ENCODE measurements around the gene MGAT4B. TPM values are rescaled to one million over a fixed set of nuclear protein-coding genes. Genes with fewer than 3 reads are reported as not detected.

The MGAT4B gene
- total RNA-seq, 1 donor from 2014 or later: 95.5 TPM

GRCh38 chr5:179764056-179764455, 42.6 kb downstream of the MGAT4B start:
- TF ChIP-seq CTCF (IDR thresholded peaks at IDR 0.05) (no peak), POLR2AphosphoS5 (IDR thresholded peaks at IDR 0.05; ENCODE audit: insufficient read depth in 1 of 2, low read depth in 1 of 2) (no peak)
- peak overlapping the region; percentile 38 for H3K27ac ChIP-seq

DNA sequence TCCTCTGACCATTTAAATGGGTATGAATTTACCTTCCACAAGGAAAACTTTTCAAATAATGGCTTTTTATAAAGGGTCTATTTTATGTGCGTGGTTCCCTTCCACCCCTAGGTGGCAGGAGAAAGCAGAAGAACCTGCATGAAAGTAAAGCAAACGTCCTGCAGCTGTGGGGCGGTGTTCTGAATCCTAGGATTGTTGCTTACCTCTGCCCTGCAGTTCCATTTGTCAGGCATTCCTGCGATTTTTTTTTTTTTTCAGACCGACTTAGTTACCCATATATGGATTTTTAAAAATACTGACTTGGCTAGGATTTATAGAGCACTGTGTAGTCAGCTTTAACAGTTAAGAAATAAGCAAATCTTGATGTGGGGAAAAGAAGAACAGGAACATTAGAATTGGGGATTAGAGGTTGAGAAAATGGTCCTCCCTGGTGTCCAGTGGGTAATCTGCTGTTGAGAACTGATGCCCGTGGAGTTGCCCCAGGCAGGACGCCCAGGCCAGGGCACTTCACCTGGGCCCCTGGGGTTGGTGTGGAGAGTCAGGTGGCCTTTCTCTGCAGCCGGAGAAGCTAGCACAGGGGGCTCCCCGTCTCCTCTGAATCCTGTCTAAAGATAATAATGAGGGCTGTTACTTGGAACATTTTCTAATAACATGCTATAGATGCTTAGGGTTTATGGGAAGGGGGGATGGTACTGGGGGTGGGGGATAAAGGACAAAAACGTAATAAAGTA, 43.3 kb downstream of the MGAT4B start:
- DNase-seq (ENCODE audit: extremely low spot score in 2 of 2): no peak
- Histone ChIP-seq H3K27me3 (no peaks in the 10 kb centered on the region), H3K4me3 (no peak overlapping the region), H3K27ac (peak overlapping the region; percentile 53), H3K36me3 (peaks cover 0 to 19% of the 10 kb centered on the region in 2 donors), H3K4me1 (peaks cover 73% of the 10 kb centered on the region), H3K9me3 (no peaks in the 10 kb centered on the region)
- peak; percentile 51 to 85 (median 77) for TF ChIP-seq CTCF (IDR thresholded peaks at IDR 0.05)
- TF ChIP-seq POLR2A (IDR thresholded peaks at IDR 0.05): no peak
- peak in 1 of 2 donors; percentile 81 for TF ChIP-seq POLR2AphosphoS5 (IDR thresholded peaks at IDR 0.05; ENCODE audit: insufficient read depth in 1 of 2, low read depth in 1 of 2)
- intact Hi-C loops (cut with DNase I): loop anchor here (5.0 kb wide), 1 partner anchor 34 kb away; no protein-coding TSS in a partner anchor

More at GRCh38 chr5:179764056-179764455, 42.6 kb downstream of the MGAT4B start:
- H3K9me3 ChIP-seq: no peaks in the 10 kb centered on the region
- H3K4me3 ChIP-seq: no peak overlapping the region
- H3K36me3 ChIP-seq: peaks cover 0 to 25% of the 10 kb centered on the region in 2 donors
- DNase-seq (ENCODE audit: extremely low spot score in 2 of 2): no peak
- no peaks in the 10 kb centered on the region for H3K27me3 ChIP-seq
- H3K4me1 ChIP-seq: peaks cover 73% of the 10 kb centered on the region
- intact Hi-C loops (cut with DNase I): loop anchor here (5.0 kb wide), 1 partner anchor 33 kb away; no protein-coding TSS in a partner anchor

DNA sequence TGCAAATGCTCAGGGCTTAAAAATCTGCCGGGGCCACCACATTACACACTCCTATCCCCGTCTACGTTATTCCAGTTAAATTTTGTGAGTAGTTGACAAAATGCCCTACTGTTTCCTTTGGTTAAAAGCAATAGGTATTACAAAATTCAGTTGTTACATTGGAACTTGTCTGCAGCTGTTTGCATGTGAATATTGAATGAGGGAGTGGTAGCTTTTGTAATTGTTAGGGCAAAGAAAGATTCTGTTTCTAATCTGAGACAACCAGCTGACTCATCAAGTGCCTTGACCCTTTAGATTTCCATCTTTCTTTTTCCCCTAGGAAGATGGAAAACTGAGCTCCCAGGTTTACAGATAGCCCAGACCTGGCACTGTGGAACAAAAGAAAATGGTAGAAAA, 43.9 kb downstream of the MGAT4B start:
- no peaks in the 10 kb centered on the region for H3K27me3 ChIP-seq
- peaks cover 0 to 19% of the 10 kb centered on the region in 2 donors for H3K36me3 ChIP-seq
- DNase-seq (ENCODE audit: extremely low spot score in 2 of 2): no peak
- H3K27ac ChIP-seq: peak overlapping the region; percentile 53
- intact Hi-C loops (cut with DNase I): loop anchor here (5.0 kb wide), 1 partner anchor 35 kb away; no protein-coding TSS in a partner anchor
- no peak overlapping the region for H3K4me3 ChIP-seq
- TF ChIP-seq POLR2A (IDR thresholded peaks at IDR 0.05): no peak
- no peak for TF ChIP-seq POLR2AphosphoS5 (IDR thresholded peaks at IDR 0.05; ENCODE audit: insufficient read depth in 1 of 2, low read depth in 1 of 2)
- TF ChIP-seq CTCF (IDR thresholded peaks at IDR 0.05): no peak
- H3K9me3 ChIP-seq: no peaks in the 10 kb centered on the region
- H3K4me1 ChIP-seq: peaks cover 73% of the 10 kb centered on the region

DNA sequence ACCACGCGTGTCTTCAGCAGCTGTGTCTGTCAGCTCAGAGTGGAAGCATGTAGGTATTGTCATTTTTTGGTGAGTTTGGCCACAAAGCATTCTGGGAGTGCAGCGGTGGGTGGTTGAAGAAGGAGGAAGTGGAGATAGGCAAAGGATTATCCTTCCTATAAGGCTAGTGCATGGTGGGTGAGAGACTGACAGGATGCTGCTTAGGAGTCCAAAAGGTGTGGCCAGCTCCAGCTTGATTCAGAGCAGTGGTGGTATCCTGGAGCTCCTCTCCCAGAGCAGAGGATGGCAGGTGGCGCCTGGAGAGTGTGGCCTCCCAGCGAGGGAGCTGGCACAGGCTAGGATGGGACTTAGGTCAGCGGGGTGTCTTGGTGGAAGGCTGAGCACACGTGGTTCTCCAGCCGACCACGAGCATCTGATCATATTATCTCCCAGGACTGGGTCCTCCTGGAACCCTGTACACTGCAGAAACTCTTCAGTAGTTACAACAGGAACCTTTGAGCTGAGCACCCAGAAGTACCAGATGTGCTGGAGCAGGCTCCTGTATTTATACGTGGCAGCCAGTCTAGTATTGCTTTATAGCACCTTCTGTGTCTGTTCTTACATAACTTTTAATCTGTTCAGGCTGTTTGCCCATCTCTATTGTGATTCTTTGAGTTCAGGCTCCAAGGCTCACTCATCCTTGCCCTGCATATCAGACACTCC, 44.4 kb downstream of the MGAT4B start:
- no peak for DNase-seq (ENCODE audit: extremely low spot score in 2 of 2)
- H3K27me3 ChIP-seq: no peaks in the 10 kb centered on the region
- H3K9me3 ChIP-seq: no peaks in the 10 kb centered on the region
- H3K4me1 ChIP-seq: peaks cover 73% of the 10 kb centered on the region
- peak overlapping the region; percentile 53 for H3K27ac ChIP-seq
- peaks cover 0 to 19% of the 10 kb centered on the region in 2 donors for H3K36me3 ChIP-seq
- intact Hi-C loops (cut with DNase I): loop anchor here (5.0 kb wide), 1 partner anchor 35 kb away; no protein-coding TSS in a partner anchor
- TF ChIP-seq POLR2A (IDR thresholded peaks at IDR 0.05) (no peak), POLR2AphosphoS5 (IDR thresholded peaks at IDR 0.05; ENCODE audit: insufficient read depth in 1 of 2, low read depth in 1 of 2) (no peak), CTCF (IDR thresholded peaks at IDR 0.05) (no peak)
- no peak overlapping the region for H3K4me3 ChIP-seq
